Loucy (cell line): ENCODE data around the gene PPP1R12B.
"Not testable (repeated sequence)": the region's sequence is repeated elsewhere in the genome, so short reads cannot be mapped to it uniquely, and the experiment has no call there.

Source experiments
- EZH2phosphoT487 ChIP-seq: fragments of 200-600 bp; IDR thresholded peaks from 2 replicates; pipeline ENCODE4 v1.6.1; 2018; ENCODE audit warnings: antibody characterized with exemption, mild to moderate bottlenecking, moderate library complexity, borderline replicate concordance
- TF ChIP-seq, protein P1 (sequence below): fragments of 200-600 bp; sonication (generic); conservative IDR thresholded peaks from 2 replicates; pipeline ENCODE4 v1.5.1; 2014; ENCODE audit warnings: mild to moderate bottlenecking, antibody characterized with exemption, low read length

- TF ChIP-seq, protein P1, sequence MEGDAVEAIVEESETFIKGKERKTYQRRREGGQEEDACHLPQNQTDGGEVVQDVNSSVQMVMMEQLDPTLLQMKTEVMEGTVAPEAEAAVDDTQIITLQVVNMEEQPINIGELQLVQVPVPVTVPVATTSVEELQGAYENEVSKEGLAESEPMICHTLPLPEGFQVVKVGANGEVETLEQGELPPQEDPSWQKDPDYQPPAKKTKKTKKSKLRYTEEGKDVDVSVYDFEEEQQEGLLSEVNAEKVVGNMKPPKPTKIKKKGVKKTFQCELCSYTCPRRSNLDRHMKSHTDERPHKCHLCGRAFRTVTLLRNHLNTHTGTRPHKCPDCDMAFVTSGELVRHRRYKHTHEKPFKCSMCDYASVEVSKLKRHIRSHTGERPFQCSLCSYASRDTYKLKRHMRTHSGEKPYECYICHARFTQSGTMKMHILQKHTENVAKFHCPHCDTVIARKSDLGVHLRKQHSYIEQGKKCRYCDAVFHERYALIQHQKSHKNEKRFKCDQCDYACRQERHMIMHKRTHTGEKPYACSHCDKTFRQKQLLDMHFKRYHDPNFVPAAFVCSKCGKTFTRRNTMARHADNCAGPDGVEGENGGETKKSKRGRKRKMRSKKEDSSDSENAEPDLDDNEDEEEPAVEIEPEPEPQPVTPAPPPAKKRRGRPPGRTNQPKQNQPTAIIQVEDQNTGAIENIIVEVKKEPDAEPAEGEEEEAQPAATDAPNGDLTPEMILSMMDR, result not testable (repeated sequence)
- not testable (repeated sequence) for TF ChIP-seq EZH2phosphoT487
Observed at GRCh38 chr1:202520857-202521216, 172.3 kb downstream of the PPP1R12B start.
